Ecto neural progenitor cell (in vitro differentiated cells): ENCODE measurements around the gene TMEM253.

Experiments
- DNase-seq: peaks from one replicate; pipeline ENCODE4 v3.0.0-alpha.2; 2018; ENCODE audit warnings: low spot score

Gene TMEM253

DNA sequence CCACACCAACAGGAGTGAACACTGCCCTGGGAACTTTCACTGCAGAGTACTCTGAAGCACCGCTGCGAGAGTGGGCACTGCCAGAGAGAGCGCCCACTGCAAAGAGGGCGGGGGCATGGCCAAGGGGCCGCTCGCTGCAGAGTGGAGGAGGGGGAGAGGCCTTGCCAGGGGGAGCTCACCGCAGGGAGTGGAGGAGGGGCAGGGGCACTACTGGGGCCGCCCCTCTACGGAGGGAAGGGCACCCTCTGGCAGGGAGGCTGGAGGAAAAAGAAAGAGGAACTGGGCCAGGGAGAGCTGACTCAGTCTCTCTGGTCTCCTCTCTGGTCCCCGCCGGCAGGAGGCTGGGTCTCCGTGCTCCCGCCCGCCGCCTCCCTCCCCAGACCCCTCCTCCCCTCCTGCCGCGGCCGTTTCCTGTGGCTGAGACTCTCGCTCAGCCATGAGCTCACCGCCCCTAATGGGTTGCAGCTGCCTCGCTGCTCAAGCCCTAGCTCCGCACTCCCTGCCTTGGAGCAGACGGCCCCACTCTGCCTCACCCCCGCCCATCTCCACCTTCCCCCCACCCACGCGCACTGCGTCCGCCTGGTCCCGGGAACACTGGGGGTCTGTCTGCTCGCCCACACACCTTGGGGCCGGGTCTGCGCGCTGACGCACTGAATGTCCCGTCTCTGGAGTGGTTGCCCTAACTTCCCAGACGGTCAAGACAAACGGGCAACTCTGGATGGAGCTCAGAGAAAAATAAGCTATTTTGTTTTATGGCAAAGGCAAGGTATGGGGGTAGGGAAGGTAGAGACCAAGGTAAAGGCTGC, 29.4 kb upstream of the TMEM253 start:
- peak; percentile 87 for DNase-seq

DNA sequence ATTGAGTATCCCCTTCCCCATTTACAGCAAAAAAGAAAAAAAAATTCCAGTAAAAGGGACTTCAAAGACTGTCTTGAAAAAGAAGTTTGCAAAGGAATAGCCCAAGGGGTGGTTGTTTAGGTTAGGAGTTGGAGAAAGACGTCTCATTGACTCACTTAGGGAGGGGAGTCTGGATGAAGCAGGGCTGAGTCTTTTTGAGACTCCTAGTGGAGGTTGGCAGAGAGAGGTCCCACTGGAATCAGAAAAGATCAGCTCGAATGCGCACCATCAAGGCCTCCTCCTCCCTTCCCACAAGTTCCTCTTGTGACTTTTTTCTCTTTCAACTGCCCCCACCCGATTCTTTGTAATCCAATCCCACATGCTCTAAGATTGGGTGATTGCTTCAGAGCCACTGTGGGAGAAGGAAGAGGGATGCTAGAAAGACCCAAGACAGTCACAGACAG, 28.8 kb upstream of the TMEM253 start:
- DNase-seq = no peak

DNA sequence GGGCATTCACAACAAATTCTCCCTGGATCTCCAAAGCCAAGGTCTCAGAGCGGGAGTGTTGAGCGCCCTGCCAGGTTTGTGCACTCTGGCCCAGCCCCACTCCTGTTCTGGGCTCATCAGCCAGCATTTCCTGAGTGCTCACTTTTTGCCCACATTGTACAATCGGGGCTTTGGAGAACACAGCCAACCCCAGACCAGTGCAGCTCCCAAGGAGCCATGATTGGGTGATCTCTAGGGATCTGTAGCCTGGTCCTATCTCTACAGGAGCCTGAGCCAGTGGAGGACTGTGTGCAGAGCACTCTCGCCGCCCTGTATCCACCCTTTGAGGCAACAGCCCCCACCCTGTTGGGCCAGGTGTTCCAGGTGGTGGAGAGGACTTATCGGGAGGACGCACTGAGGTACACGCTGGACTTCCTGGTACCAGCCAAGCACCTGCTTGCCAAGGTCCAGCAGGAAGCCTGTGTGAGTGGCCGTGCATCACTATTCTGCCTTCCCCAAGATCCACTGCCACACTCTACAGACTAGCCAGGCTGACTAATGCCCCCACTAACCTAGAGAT, 28.0 kb upstream of the TMEM253 start:
- DNase-seq = no peak

DNA sequence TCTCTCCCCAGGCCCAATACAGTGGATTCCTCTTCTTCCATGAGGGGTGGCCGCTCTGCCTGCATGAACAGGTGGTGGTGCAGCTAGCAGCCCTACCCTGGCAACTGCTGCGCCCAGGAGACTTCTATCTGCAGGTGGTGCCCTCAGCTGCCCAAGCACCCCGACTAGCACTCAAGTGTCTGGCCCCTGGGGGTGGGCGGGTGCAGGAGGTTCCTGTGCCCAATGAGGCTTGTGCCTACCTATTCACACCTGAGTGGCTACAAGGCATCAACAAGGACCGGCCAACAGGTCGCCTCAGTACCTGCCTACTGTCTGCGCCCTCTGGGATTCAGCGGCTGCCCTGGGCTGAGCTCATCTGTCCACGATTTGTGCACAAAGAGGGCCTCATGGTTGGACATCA, 26.9 kb upstream of the TMEM253 start:
- no peak for DNase-seq

DNA sequence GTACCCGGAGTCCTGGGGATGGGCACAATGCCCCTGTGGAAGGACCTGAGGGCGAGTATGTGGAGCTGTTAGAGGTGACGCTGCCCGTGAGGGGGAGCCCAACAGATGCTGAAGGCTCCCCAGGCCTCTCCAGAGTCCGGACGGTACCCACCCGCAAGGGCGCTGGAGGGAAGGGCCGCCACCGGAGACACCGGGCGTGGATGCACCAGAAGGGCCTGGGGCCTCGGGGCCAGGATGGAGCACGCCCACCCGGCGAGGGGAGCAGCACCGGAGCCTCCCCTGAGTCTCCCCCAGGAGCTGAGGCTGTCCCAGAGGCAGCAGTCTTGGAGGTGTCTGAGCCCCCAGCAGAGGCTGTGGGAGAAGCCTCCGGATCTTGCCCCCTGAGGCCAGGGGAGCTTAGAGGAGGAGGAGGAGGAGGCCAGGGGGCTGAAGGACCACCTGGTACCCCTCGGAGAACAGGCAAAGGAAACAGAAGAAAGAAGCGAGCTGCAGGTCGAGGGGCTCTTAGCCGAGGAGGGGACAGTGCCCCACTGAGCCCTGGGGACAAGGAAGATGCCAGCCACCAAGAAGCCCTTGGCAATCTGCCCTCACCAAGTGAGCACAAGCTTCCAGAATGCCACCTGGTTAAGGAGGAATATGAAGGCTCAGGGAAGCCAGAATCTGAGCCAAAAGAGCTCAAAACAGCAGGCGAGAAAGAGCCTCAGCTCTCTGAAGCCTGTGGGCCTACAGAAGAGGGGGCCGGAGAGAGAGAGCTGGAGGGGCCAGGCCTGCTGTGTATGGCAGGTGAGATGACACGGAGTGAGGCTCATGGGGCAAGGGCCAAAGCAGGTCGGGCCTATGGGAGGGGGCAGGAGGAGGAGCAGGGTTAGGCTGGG, 26.2 kb upstream of the TMEM253 start:
- no peak for DNase-seq

DNA sequence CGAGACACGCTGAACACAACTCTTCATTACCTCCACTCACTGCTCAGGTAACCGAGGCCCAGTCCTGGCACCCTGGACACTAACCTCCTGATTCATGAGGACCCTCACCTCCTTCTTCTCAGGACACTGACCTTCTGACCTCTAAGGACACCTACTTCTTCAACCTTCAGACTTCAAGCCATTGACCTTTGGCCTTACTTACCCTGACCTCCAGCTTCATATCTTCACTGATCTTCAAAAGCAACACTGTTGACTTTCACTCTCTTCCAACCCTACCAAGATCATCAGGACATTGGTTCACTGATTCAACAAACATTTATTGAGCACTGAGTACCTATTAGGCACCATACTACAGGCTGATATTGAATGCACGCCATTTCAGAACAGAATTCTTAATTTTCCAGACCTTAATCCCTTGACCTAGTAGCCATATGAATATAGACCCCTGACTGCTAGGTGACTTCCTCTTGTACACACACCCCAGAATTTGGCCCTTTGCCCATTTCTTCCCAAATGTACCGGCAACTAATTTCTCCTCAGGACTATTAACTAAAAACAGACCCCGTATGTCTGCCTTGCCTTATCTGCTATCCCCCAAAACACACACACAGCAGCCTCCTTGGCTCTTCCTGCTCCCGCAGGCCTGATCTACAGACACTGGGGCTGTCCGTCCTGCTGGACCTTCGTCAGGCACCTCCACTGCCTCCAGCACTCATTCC, 25.0 kb upstream of the TMEM253 start:
- DNase-seq = no peak

DNA sequence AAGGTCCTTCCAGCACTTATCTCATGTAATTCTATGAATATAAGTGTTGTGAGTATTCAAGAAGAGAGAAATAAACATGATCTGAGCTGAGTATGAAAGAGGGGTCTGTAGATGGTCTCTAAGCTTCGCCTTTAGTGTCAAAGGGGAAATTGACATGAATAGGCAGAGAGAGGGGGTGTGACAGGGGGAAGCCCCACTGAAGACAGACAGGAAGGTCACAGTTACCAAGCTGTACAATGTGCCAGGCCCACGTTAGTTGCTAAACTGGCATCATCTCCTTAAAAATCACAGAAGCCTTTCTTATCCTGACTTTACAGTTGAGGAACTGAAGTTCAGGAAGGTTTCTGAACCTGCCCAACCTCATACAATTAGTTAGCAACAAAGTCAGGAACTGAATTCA, 23.2 kb upstream of the TMEM253 start:
- no peak for DNase-seq

DNA sequence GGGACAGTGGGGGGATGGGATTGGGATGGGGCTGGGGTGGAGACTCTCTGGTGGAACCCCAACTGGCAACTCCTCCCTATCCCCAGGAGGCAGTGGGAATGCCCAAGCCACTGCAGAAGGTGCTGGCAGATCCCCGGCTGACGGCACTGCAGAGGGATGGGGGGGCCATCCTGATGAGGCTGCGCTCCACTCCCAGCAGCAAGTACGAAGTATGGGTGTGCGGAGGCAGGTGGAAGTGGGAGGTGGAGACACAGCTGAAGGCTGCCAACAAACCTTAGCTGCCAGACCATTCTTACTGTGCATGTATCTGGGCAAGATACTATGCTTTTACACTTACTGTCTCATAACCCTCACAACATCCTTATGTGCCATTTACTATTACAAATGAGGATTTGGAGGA, 22.6 kb upstream of the TMEM253 start:
- no peak for DNase-seq

DNA sequence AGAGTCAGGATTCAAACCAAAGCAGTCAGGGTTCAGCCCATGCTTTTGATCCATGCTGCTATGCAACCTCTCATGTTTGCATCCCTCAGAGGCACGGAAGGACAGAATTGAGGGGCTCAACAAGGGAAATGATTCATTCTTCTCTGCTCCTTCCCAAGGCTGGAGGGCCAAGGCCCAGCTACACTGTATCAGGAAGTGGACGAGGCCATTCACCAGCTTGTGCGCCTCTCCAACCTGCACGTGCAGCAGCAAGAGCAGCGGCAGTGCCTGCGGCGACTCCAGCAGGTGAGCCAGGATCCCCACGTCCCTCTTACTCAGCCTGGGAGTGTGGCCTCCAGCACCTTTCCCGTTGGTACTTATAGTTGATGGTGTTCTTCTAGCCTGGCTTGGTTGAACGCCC, 22.1 kb upstream of the TMEM253 start:
- no peak for DNase-seq

DNA sequence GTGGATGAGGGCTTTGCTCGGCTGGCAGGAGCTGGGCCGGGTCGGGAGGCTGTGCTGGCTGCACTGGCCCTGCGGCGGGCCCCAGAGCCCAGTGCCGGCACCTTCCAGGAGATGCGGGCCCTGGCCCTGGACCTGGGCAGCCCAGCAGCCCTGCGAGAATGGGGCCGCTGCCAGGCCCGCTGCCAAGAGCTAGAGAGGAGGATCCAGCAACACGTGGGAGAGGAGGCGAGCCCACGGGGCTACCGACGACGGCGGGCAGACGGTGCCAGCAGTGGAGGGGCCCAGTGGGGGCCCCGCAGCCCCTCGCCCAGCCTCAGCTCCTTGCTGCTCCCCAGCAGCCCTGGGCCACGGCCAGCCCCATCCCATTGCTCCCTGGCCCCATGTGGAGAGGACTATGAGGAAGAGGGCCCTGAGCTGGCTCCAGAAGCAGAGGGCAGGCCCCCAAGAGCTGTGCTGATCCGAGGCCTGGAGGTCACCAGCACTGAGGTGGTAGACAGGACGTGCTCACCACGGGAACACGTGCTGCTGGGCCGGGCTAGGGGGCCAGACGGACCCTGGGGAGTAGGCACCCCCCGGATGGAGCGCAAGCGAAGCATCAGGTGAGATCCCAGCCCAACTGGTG, 19.2 kb upstream of the TMEM253 start:
- no peak for DNase-seq

DNA sequence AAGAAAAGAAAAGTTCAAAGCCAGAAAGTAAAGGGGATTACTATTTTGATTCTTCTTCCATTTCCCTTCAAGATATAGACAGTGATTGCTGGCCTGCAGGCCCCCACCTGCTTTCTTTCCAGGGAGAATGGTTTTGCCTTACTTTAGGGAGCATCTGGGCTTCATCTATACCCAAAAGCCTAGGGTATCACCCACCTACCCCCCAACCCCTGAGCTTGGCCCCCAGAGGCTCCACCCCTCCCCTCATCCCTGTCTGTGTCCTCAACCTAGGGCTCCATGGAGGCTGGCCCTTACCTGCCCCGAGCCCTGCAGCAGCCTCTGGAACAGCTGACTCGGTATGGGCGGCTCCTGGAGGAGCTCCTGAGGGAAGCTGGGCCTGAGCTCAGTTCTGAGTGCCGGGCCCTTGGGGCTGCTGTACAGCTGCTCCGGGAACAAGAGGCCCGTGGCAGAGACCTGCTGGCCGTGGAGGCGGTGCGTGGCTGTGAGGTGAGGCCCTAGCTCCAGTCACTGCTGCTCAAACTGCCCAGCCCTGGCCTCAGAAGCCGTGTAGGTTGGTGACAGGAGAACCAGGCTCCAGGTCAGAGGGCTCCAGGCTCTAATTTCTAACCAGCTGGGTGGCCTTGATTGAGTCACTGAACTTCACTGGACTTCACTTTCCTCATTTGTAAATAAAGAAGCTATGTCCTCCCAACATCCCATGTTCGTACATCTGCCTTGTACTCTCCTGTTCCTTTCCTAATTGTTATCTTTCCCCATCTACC, 17.1 kb upstream of the TMEM253 start:
- DNase-seq = no peak

DNA sequence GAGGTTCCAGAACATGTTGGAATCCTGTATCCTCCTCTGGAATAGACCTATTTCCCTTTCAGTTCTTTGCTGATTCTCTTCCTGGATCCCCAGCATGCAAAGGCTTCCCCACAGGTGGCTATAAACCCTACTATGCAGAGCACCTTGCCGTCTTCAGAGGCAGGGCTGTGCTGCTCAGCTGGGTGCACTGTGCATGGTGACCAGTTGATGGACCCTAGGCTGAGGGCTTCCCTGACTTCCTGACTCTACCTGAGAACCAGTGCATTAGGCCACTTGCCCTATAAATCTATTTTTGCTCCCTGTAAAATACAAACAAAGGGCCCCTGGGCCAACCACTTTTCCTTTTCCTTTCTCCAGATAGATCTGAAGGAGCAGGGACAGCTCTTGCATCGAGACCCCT, 16.5 kb upstream of the TMEM253 start:
- DNase-seq = no peak

DNA sequence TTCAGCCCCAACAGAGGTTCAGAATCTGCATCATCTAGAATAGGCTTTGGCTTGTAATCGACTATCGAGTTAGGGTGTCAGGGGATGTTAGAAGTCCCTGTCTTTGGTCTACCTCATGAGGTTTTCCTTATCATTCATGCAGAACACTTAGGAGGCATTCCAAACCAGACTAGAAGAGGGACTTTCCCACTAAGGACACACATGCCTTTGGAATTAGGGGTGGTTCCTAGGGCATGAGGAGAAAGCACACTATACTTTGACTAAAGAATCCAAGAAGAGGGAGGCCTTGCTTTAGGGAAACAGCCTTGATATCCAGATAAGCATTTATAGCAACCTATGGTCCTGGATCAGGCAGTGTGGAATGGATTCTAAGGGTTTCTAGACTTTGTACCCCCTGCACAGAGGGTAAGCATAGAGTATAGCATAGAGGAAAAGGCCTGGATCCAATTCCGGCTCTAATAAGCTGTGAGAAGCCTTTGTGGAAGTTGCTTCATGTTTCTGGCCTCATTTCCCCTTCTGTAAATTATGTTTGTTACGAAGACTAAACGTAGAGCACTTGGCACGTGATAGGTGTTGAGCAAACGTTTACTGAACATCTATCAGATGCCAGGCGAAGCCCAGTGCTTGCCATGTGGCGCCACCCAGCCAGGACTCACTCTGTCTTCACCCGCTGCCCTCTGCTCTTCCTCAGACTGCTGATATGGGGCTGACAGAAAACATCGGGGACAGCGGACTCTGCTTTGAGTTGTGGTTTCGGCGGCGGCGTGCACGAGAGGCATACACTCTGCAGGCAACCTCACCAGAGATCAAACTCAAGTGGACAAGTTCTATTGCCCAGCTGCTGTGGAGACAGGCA, 15.6 kb upstream of the TMEM253 start:
- DNase-seq = no peak

DNA sequence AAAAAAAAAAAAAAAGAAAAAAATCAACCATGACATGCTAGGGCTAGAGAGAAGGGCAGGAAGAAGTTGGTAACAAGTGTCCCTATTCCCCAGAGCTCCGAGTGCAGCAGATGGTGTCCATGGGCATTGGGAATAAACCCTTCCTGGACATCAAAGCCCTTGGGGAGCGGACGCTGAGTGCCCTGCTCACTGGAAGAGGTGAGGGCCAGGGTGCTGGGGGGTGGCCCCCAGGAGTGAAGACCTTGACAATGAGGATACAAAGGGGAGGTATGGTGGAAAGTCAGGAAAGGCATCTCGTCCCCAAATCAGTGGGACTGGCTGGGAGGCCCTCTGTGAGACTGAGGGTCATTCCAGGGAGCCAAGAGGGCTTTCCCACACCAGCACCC, 14.0 kb upstream of the TMEM253 start:
- DNase-seq = no peak

DNA sequence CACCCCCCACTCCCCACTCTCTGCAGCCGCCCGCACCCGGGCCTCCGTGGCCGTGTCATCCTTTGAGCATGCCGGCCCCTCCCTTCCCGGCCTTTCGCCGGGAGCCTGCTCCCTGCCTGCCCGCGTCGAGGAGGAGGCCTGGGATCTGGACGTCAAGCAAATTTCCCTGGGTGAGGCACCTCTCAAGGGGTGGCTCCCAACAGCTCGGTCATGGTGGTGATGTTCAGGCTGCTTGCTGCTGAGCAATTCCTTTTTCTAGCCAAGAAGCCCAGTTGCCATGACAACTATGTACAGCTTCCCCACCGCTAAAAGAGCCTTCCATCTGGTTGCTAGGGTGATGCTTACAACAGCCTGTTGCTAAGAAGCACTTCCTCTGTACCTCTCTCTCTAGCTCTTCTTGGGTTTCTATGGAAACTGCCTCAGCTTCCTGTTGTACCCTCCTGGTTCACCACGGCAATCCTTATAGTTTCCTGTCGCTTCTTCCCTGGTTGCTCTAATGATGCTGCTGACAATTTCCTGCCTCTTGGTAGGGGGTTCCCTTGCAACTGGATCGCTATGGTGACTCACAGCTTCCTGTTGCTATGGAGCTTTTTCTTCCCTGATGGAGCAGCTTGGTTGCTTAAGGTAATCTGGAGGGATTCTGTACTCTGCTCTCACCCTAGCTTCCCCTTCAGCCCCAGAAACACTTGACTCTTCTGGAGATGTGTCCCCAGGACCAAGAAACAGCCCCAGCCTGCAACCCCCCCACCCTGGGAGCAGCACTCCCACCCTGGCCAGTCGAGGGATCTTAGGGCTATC, 13.4 kb upstream of the TMEM253 start:
- DNase-seq = peak; percentile 62

DNA sequence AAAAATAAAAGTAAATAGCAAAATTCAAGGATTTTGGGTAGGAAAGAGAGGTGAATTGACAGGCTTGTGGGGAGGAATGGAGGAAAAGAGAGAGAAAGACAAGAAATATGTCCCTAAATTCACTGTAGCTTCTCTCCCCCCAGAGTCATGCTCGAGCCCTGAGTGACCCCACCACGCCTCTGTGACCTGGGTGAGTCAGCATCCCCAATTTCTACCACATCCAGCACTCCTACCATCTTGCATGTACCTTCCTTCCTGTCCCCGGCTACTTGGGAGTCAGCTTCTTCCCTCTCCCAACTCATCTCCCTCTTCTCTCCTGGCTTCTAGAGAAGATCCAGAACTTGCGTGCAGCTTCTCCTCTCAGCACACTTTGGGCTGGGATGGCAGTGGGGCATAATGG, 12.2 kb upstream of the TMEM253 start:
- DNase-seq = no peak

DNA sequence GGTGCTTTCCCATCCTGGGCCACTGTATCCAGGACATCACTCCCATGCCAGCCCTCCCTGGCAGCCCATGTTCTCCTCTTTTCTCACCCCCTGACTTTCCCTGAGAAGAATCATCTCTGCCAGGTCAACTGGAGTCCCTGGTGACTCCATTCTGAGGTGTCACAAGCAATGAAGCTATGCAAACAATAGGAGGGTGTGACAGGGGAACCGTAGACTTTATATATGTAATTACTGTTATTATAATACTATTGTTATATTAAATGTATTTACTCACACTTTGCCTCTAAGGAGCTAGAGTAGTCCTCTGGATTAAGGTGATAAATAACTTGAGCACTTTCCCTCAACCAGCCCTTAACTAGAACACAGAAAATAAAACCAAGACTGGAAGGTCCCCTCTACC, 11.6 kb upstream of the TMEM253 start:
- no peak for DNase-seq

DNA sequence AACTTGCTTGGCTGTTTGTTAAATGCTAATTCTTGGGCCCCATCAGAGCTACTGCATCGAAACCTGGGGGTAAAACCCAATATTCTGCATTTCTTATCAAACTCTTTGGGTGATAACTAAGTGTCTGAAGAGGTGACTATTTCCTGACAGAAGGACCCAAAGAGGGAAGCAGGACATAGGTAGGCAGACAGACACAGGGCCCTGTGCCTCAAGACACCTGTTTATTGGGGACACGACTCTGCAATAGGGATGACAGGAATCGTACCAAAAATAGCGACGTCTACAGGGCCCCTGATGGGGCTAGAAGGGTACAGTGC, 11.0 kb upstream of the TMEM253 start:
- DNase-seq = no peak

DNA sequence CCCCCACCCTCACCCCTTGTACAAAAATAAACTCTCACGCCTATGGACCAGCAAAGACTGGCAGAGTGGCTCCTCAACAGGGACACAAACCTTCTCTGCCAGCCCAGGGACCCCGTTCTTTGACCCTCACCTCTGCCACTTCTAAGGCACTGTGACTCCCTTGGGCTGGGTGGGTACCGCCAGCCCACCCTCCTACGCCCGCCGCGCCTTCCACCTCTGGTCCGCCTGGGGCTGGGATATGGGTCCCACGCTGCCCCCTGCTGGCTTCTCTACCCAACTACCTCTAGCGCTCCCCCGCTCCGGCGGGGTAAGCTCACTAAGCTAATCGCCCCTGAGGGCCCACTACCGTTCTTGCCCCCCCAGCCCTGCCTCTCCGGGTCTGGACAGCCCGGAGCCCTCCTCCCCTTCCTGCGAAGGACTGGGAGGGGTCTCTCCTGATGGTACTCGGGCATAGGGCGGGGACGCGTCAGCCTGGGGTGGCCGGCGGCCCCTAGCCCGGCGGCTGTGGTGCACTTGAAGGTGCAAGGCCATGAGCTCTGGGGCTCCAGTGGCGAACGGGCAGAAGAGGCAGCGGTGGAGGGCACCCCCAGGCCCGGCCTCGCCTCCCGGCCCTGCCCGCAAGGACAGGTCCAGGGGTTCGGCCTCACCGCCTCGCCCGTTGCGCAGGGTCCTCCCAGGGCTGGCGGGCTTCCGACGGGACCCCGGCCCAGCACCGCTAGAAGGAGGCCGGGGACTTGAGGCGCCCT, 10.5 kb upstream of the TMEM253 start:
- peak; percentile 72 for DNase-seq
